ENCODE measurements around the gene TSPAN11.
"Not testable (repeated sequence)": the region's sequence is repeated elsewhere in the genome, so short reads cannot be mapped to it uniquely, and the experiment has no call there.

The TSPAN11 gene

DNA sequence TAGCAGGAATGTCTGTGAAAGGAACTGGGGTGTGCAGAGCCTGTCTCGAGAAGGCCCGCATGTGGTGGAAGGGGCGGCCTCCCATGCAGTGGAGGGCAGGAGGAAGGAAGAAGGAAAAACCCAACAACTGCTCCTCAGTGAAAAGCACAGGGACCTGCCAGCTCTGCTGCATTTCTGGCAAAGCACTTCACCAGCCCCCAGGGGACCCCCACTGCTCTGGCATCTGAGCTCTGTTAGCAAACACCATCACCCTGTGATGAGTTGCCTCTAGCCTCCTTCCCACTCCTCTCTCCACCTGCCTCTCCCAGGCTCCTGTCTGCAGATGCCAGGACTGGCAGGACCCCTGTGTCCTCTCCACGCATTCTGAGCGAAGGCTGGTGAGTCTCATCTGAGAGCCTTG, 78.1 kb downstream of the TSPAN11 start:
- no peak for DNase-seq

DNA sequence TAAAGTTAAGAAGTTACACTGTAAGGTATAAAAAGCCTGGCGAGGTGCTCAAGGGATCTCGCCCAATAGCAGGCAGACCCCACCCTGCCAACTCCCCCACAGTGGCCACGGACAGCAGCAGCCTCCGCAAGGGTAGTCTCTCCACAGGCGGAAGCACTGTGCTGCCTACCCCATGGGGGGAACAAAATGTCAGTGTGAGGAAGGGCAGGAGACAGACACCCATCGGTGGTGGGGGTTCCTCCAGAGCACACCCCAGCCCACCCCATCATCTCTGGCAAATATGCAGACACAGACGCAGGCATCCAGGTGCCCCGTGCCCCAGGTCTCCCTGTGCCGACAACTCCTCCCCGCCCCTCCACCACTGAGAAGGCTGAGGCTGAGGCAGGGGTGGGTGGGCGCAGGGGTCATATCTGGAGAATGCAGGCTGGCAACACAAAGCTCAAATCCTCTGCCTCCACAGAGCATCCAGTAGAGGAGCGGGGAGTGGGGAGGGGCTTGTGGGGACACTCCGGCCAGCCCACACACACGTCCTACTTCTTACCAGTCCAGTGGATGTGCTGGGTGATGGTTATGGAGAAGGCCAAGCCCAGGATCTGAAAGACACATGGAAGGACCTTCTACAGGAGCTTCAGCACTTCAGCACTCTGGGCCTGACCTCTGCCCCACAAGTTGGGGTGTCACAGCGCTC, 78.9 kb downstream of the TSPAN11 start:
- DNase-seq, result no peak

DNA sequence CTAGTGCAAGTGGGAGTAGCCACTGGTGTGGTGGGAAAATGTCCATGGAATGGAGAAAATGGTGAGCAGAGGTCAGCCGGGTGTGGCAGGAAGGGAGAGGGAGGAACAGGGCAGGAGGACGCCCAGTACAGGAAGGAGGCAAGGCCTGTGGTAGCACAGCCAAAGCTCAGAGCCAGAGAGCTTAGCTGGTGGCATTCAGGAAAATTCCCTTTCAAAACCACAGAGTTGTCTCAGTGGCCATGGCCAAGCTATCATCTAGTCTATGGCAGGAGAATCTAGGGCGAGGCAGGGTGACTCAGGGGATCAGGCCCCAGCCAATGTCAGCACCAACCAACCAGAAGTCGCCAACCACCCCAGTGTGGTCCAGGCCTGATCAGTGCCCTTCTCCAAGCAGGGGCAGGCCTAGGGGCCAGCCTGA, 79.4 kb downstream of the TSPAN11 start:
- no peak for DNase-seq

DNA sequence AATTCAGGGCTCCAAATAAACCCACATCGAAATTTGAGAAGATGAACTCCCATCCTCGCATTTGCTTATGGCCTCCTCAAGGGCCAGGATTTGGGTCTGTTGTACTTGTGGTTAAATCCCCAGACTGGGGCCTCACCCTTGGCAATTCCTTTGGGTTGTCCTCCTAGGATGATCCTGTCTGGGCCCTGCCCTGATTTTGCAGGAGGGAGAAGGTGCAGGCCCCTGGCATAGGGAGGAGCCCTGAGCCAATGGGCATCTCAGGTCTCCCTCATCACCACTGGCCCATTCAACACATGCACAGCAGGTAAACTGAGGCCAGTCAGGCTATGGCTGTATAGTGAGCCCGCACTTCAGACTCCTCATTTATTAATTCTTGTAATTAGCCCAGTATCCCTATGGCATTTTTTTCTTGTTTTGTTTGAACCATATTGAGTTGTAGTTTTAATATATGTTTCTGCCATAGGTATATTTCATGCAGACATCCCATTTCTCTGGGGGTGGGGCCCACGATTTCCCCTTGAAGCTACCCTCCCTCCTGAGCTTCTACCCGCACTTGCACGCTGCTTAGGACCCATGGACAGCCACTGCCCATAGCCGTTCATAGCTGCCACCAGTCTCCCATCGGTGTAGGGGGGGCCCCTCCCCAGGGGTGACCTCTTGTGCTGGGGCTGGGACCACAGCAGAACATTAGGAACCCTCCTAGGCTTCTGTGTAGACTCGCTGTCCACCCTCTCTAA, 80.0 kb downstream of the TSPAN11 start:
- no peak for DNase-seq

DNA sequence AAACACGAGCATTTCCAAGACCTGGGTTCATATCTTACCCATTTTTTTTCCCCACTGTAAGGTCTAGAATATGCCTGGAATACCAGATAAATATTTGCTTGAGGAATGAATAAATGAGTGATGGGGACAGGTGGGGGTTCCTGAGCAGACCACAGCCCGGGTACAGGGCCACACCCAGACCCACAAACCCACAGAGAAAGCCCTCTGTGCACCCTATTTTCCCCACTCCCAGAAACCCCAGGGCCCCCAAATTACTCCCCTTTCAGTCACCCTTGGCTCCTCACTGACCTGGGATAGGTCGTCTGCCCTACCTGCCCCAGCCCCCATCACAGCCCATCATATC, 80.6 kb downstream of the TSPAN11 start:
- no peak for DNase-seq

DNA sequence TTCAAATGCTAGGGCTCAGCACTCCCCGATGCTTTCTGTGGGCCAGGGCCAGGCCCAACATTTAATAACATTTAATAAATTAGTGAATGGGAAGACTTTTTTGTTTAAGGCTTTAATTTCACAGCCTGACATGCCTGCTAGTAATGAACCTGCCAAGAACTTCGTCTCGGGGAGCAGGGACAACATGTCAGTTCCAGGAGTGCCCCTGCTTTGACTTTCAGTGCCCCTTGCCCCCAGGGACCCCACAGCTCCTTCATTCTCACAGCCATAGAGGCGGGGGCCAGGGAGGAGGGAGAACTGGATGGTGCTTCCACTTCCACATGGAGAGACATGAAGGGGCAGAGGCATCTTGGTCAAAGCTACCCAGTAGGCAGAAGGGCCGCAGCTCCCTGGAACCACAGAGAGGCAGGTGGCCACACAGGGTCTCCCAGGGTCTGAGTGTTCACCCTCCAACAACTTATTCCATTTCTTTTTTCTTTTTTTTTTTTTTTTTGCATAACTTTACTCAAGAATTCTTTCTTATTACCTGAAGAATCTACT, 81.2 kb downstream of the TSPAN11 start:
- DNase-seq, result no peak

DNA sequence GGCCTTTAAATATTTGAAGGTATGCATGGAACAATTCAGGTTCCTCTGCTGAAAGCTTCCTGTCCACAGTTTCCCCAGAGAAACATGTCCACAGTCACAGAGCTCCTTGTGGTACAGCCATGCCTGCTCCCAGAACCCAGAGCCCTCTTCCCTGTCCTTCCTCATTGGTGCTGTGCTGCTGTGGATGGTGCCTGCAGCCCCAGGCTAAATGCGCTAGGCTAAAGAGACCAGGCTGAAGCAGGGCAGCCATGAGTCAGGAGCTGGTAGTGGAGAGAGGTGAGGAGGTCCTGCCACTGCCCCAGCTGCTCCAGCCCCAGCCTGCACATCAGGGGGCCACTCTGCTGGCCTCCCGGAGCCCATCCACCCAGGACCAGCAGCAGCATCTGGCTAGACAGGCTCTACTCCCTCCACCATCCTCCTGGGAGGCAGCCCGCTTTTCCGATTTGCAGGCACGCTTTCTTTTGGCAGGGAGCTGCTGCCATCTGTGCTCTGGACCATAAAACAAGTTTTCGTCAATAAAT, 81.8 kb downstream of the TSPAN11 start:
- DNase-seq, result no peak

DNA sequence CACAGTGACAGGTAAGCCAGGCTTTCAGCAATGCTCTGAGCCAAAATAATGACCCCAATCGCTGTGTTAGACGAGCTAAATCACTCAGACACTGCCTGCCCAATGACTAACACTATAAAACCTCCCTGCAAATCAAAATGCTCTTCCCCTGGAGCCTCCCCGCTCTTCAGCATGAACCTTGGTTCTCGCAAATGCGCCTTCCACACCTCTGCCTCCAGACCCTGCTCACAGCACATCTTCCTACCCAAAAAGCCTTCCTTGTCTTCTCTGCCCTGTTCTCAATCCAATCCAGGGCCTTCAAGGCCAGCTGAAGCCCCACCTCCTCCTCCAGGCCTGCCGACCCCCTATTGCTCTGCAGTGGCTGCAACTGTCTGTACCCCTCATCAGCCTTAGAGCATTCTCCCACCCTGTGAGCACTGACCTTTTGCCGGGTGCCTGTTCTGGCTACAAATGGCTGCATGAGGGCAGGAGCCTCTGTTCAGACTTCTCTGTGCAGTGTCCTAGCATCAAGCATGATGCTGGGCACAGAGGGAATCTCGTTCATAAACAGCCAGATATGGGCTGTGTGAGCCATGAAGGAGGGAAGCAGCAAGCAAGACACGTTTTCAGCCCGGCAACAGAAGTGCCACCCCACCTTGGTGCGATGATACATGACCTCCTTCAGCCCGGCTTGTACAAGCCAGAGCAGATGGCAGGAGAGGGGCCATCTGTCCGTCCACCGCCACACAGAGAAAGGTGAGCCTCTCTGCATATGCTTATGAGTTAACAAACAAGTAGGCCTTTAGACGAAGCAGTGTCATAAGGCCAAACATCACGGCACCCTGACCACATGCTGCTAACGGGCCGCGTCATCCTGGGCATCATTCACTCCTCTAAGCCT, 82.7 kb downstream of the TSPAN11 start:
- DNase-seq, result no peak

DNA sequence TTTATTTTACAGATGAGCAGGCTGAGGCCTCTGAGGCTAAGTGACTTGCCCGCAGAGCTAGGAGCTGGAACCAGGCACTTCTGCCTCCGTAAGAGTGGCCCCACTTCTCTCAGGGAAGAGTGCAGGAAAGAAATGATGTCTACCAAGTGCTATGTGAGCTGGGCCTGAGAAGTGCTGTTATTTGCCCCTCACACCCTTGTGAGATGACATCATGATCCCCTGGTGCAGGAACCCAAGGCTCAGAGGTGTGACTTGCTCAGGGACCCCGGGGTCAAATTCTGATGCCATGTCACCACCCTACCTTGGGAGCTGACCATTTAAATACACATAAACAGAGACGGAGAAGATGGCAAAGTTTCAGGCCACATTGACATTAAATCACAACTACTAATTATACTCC, 83.4 kb downstream of the TSPAN11 start:
- no peak for DNase-seq

DNA sequence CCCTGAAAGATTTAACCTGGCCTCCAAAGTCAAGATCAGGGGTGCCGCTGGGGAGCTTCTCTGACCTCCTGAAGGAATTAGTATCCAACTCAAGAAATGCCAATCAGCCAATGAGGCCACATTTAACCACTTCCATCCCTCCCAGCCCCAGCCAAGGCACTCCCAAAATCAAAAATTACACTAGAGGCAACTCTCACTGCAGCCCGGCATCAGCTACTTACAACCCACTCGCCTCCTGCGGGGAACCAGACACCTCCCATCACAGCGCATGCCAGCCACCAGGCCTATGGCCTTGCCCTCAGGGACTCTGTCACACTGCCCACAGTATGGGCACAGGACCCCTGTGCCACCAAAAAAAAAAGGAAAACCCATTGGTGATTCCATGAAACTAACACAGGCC, 84.8 kb downstream of the TSPAN11 start:
- DNase-seq, result no peak

DNA sequence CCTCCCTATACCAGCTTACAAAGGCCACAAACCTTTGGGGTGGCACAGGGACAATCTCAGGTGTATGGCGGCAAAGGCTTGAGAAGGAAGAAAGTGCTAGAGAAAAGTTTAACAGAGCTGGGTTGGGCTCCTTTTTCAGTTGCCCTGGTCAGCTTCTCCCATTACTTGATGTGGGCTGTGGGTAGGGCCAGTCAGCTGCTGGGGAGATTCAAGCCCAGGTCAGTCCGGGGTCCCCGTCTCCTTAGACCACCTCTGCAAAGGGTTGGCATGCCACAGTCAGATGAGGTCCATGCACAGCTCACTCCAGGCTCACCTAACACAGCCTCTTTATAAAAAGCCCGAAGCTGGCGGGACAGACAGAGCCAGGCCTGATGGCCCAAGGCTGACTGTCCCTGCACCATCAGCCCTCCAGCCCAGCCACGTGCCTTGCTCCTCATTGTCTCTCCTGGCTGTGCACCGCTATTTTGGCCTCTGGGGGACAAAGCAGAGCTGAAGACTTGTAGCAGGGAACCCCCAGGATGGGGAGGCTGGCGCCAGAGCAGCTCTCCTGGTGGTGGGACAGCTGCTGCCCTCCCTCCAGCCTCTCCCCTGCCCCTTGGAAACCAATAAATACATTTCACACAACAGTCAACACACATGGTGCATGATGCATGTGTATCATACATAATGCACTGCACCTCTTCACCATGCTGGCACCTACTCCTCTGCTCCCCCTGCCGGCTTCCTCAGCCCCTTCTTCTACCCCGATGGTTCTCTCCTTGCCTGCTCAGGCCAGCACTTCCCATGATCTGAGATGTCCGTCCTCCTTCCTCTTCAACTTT, 85.4 kb downstream of the TSPAN11 start:
- no peak for DNase-seq

DNA sequence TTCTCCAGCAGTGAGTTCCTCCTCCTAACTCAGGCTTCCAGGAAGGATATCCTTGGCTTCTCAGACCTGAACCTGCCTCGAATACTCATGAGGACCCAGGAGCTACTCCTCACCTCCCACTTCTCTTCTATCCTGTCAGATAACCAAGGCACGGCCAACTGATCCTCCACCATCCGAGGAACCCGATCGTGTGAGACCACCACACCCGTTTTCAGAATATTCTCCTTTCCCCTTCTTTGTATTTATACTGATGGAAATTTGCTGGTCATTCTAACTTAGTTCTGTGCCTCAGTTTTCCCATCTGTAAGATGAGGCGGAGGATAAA, 86.0 kb downstream of the TSPAN11 start:
- not testable (repeated sequence) for DNase-seq

DNA sequence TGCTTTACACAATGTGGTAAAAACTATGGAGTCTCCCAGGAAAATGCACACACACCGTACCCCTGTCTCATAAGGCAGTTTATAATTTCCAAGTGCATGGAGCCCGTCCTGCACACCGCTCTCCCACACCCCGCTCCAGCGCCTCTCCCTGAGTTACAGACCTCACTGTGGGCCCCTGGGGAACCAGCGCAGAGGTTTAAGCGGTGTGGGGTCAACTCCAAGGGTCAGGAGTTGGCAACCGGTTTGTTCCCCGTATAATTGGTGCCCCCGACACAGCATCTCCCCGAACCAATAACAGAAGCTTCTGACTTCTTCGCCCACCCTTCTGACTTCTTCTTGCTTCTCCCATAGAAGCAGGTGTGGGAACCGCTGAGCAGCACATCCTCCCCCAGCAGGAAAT, 88.7 kb downstream of the TSPAN11 start:
- no peak for DNase-seq

DNA sequence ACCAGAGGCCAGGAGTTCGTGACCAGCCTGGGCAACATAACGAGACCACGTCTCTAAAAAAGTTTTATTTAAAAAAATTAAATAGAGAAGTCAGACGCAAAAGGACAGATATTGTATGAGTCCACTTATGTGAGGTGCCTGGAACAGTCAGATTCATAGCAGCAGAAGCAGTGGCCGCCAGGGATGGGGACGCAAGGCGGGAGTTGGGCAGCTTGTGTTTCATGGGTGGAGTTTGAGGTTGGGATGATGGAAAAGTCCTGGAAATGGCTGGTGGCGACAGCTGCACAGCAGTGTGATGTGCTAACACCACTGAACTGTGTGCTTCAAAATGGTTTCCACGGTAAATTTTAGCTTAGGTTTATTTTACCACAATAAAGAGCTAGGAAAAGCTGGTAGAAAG, 89.5 kb downstream of the TSPAN11 start:
- no peak for DNase-seq

DNA sequence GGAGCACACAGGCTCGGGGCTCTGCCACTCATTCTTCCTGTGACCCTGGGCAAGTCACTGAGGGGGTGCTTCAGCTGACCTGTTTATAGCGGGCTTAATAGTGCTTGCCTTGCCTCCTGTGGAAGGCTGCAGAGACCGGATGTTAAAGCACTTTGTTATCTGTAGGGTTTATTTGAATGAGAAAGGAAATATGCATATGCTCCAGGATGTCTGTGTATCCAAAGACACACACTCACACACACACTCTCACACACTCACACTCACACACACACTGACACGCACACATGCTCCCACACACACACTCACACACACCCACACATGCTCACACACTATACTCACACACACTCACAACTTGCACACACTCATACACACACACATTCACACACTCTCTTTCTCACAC, 91.0 kb downstream of the TSPAN11 start:
- no peak for DNase-seq

DNA sequence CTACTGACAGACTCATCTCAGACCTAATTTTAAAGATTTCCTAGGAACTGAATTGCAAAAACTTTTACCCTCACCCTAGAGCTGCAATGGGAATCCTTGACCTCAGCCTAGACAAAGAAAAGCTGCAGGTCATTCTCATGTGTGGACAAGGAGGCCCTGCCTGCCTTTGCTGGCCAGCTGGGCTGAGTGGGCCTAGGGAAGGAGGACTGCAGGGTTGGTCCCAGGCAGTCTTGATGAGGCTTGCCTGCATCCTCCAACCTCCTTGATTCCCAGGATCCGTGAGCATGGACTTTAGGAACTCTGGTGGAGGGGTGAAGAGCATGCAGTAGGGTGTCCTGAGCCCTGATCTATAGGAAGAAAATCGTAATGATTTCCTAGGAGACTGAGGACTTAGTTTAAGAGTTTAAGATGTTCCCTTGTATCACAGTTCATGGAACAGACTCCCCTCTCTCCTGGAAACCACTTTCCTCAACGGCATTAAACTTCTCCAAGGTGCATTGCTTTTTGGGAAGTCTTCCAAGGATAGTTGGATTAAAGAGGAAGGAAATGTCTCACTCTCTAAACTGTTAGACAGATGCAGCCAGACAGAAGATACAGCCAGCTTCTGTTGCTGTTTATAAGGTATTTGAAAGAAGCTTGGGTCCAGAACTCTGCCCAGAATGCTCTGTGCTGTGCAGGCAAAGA, 91.7 kb downstream of the TSPAN11 start:
- no peak for DNase-seq

DNA sequence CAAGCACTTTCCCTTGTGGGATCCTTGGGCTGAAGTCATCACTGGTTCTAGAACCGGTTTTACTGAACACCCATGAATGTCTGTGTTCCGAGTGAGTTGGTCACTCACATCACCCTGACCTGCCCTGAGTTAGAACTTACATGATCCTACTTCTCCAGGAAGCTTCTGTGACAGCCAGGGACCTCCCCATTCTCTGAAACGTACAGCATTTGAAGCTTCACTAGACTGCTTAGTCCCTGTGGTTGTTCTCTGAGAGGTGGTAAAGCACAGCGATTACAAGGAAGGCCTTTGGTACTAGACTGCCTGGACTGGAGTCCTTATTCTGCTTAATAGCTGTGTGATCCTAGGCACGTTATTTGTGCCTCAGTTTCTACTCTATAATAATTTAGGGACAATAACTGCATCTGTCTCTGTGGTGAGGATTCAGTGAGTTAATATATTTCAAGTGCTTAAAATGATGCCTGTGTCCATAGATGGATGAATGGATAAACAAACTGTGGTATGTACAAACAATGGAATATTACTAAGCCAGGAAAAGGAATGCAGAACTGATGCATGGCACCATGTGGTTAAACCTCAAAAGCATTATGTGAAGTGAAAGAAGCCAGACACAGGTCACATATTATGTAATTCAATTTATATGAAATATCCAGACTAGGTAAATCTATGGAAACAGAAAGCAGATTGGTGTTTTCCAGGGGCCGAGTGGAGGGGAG, 92.4 kb downstream of the TSPAN11 start:
- DNase-seq, result no peak

DNA sequence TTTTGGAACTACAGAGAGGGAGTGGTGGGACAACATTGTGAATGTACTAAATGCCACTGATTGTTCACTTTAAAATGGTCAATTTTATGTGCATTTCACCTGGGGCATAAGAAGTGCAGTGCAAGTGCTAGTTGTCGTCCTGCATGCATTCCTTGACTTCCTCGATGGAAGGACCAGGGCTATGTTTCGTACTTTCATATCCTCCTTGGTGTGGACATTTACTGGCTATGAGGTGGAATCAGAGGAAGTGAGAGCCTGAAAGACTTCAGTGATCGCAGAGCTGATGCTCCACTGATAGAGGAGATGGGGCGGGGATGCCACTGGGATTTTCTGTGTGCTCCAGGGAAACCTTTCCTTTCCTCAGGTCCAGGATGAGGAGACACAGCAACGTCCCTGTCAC, 93.0 kb downstream of the TSPAN11 start:
- DNase-seq, result no peak

DNA sequence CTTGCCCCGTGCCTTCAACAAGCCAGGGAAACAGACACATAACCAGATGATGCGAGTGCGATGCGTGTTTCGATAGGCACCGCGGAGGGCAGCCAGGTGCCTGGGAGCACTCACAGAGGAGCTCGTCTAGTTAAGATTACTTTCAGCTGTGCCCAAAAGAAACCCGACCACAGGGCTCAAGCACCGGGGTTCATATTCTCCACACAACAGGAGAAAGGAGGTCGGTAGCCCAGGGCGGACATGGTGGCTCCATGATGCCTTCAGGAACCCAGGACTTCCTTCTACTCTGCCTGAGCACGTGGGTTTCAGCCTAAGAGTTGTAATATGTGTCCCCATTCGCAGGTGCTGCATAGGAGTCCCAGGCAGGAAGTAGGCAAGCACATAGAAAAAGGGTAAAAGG, 93.4 kb downstream of the TSPAN11 start:
- DNase-seq, result no peak

DNA sequence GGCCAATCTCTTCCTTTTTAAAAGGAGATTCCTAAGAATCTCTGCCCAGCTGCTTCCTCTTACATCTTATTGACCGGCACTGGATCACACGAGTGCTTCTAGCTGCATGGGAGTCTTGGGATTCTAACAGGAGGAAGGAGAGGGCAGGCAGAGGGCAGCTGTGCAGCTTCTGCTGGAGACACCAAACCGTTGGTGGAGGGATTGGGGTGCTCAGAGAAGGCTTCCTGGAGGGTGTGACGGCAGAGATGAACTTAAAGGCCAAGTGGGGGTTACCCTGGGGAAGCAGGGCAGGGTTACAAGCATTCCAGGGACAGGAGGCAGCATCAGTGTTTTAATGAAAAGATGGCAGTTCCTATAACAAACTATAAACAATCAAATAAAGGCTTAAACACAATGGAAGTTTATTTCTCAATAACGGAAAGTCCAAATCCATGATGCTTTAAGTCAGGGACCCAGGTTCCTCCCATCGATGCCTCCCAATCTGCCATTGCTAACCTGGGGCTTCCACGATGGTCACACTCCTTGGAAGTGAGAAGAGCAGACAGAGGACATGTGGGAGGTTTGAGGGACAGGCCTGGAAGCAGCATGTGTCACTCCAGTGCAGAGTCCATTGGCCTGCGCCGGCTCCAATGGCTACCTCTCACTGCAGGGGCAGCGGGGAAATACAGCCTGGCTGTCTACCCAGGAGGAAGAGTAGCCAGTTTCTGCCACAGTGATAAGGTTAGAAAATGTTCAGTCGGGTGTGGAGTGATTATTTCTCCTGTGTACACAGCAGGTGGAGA, 94.0 kb downstream of the TSPAN11 start:
- DNase-seq, result no peak

DNA sequence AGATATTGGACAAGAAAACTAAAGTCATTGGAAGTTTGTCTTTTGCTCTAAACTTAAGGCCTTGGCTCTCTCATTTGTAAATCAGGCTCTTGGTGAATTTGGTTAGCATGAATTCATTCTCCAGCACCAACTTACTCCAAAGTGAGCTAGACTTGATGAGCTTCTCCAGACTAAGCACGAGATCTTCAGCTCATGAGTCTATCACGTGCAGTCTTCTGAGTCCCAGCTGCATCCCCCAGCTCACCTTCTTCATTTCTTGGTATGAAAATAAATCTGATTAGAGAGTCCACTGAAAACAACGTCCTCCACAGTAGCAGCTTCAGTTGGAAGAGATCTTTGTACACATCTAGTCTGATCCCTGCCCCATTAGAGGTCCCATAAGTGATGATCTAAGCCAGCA, 94.6 kb downstream of the TSPAN11 start:
- no peak for DNase-seq
